Measurements from ENCODE around the gene TRIL. TPM values are rescaled to one million over a fixed set of nuclear protein-coding genes. Genes with fewer than 3 reads are reported as not detected.

The TRIL gene
- total and polyA plus RNA-seq, 9 of the 15 experiments (the other 6 are each of a cell fraction or from before 2014, with no cell fraction given) = not detected

DNA sequence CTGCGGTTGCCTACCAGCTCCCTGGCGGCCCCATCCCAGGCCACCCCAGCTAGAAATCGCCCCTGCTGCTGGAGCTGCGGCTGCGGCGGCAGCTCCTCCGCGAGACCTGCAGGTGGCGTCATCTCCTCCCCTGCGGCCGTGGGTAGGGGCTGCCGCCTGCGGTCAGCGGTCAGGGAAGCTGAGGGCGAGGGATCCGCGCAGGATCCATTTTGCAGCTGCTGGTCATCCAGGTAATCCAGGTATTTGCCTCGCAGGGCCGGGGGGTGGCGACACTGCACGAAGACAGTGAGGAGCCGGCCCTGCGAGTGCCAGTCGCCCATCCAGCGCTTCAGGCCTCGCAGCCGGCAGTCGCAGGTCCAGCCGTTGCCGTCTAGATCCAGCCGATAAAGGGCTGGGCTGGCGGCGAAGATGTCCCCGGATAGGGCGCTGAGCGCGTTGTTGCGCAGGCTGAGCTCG lies 1.5 kb downstream of the TRIL start:
- CTCF ChIA-PET (ENCODE audit: low intra/inter-chr PET ratio) = no interaction called here
- Histone ChIP-seq H3K9me1 (ENCODE audit: control insufficient read depth, insufficient read depth, low read length) (no peaks in the 10 kb centered on the region), H3K4me1 (replicated peaks in 1 of 2; ENCODE audit: control insufficient read depth in 2 of 2, insufficient read depth in 2 of 2, low read length in 2 of 2) (no peaks in the 10 kb centered on the region), H3K79me2 (ENCODE audit: control insufficient read depth, insufficient read depth, low read length) (no peaks in the 10 kb centered on the region), H3K27me3 (ENCODE audit: control insufficient read depth in 2 of 2, insufficient read depth in 2 of 2, low read length in 2 of 2) (no peaks in the 10 kb centered on the region), H2AFZ (ENCODE audit: low read depth, low read length) (no peak overlapping the region), H3K27ac (ENCODE audit: extremely low read depth, low read depth, low read length) (no peak overlapping the region), H3K9me3 (replicated peaks; ENCODE audit: control insufficient read depth, insufficient read depth, low read depth, low read length) (no peaks in the 10 kb centered on the region), H3K4me2 (ENCODE audit: insufficient read depth, low read length) (no peak overlapping the region), H3K9ac (ENCODE audit: insufficient read depth in 1 of 2, low read depth in 2 of 2, low read length in 2 of 2) (no peak overlapping the region), H3K4me3 (no peak overlapping the region), H4K20me1 (replicated peaks; ENCODE audit: control insufficient read depth, insufficient read depth, low read length) (no peaks in the 10 kb centered on the region), H3K36me3 (ENCODE audit: control insufficient read depth, insufficient read depth, low read length) (no peaks in the 10 kb centered on the region)
- no peak for TF ChIP-seq ATF7 (IDR thresholded peaks at IDR 0.05)
- TF ChIP-seq PRMT5 (CRISPR knock-in tag; IDR thresholded peaks at IDR 0.05) = no peak
- no peak for TF ChIP-seq PHF20 (IDR thresholded peaks at IDR 0.05; ENCODE audit: partially characterized antibody)
- TF ChIP-seq ELF1 (tag; IDR thresholded peaks at IDR 0.05) = no peak
- TF ChIP-seq CHAMP1 (IDR thresholded peaks at IDR 0.05) = no peak
- in situ Hi-C loops (cut with MboI) (no loop called here), intact Hi-C loops (cut with micrococcal nuclease) (no loop called here)
- FAIRE-seq = no peak
- no TSS peak for BruUV-seq (replicated peaks)
- no peak for DNase-seq (ENCODE audit: extremely low read depth in 1 of 4, low spot score in 3 of 4)
- POLR2A ChIA-PET = no interaction called here
- whole genome bisulfite sequencing (ENCODE audit: insufficient coverage, low coverage, missing lambda C conversion rate) = 90% methylated on average over 14 of the region's 39 CpGs
- ATAC-seq = no peak

All from K562 (cell line).